Psoas muscle (tissue), 8 donors: ENCODE measurements around the gene BPTF. TPM values are rescaled to one million over a fixed set of nuclear protein-coding genes. Genes with fewer than 3 reads are reported as not detected.
"Not testable (repeated sequence)": the region's sequence is repeated elsewhere in the genome, so short reads cannot be mapped to it uniquely, and the experiment has no call there.

Experiments
- ATAC-seq, 4 donors: fragments of 200-7000 bp; cut with Tn5 transposase; one replicate each; pipeline ENCODE4 v1.9.1; 2020; ENCODE audit warnings: moderate library complexity in 3 of 4, mild to moderate bottlenecking in 2 of 4
- DNase-seq, 2 donors: peaks; one replicate each; pipeline ENCODE4 v3.0.0-alpha.2; 2020
- H3K27ac ChIP-seq: fragments of 200-600 bp; one replicate; pipeline ENCODE4 v1.8.0; 2022
- H3K27me3 ChIP-seq, 3 donors: fragments of 200-600 bp in 1 of 3; one replicate each; pipeline versions ENCODE4 v1.6.1 to v1.8.0; 2013 to 2022; ENCODE audit warnings: low read length in 2 of 3, mild to moderate bottlenecking in 2 of 3, moderate library complexity in 1 of 3; ENCODE audit not compliant: insufficient read depth in 3 of 3
- H3K36me3 ChIP-seq, 2 donors: fragments of 200-600 bp in 1 of 2; one replicate each; pipeline versions ENCODE4 v1.6.1 to v1.8.0; 2013 to 2022; ENCODE audit warnings: low read depth in 1 of 2, mild to moderate bottlenecking in 1 of 2, moderate library complexity in 1 of 2; ENCODE audit not compliant: insufficient read depth in 1 of 2
- H3K4me1 ChIP-seq: fragments of 200-600 bp; one replicate; pipeline ENCODE4 v1.8.0; 2022
- H3K4me3 ChIP-seq: fragments of 200-600 bp; one replicate; pipeline ENCODE4 v1.8.0; 2022; ENCODE audit warnings: mild to moderate bottlenecking
- H3K9me3 ChIP-seq: fragments of 200-600 bp; one replicate; pipeline ENCODE4 v1.8.0; 2022
- CTCF ChIP-seq: fragments of 200-600 bp; IDR thresholded peaks from one replicate; pipeline ENCODE4 v1.8.0; 2022; ENCODE audit warnings: antibody characterized with exemption
- WGBS, 3 donors: extraction: QIAGEN DNeasy Blood & Tissue Kit; methylation state at CpG; one replicate each; pipeline versions ENCODE4 v1.1.6 to v1.1.7; 2013; 5-methylcytosine and 5-hydroxymethylcytosine counted together
- intact Hi-C, 2 donors: fragments of 100-400 bp; cut with DNase I; formaldehyde crosslinking; loops; one replicate each; pipeline versions ENCODE4 v1.11.0 to v1.14.2; 2022
- polyA plus RNA-seq, 3 donors: library from polyadenylated mRNA; stranded (reverse); fragments of 200-250 nt; gene quantifications; one replicate each; pipeline ENCODE4 v1.2.3, GENCODE V29; 2013
- total RNA-seq, 4 donors: library from RNA; stranded (reverse); fragmentation: NEBNext Ultra II Directional in 2 of 4; extraction: Animal tissue kit (Norgen Biotek cat#: 25700) in 2 of 4; gene quantifications; one replicate each; pipeline versions ENCODE4 v1.2.1 to v1.2.4, GENCODE V29; 2021 to 2023
- donor health status: healthy with polysubstance abuse.
- donor health status: DM: no; HTN: no; CAD: no; lungs with moderate emphysema.
- donor health status: Bipolar disorder and iron deficiency.
- donor health status: healthy.
- donor health status: DM: yes; HTN: yes; CAD: no.
- donor health status: DM: no; HTN: no; CAD: no.
- donor health status: DM: no; HTN: no; CAD: no.
- donor health status: DM: yes; HTN: yes; CAD: no.

The BPTF gene
- total and polyA plus RNA-seq, 7 donors = 10.0 to 60.9 (median 48.0) TPM

GRCh38 chr17:67994817-67995569 is 169.7 kb downstream of the BPTF start:
- peak overlapping the region; percentile 55 for H3K27ac ChIP-seq
- peak in 3 of 4 donors; percentile 32 to 52 (median 34) for ATAC-seq
- no peak for TF ChIP-seq CTCF
- H3K4me1 ChIP-seq = peaks cover 17% of the 10 kb centered on the region
- H3K4me3 ChIP-seq = peak overlapping the region; percentile 79
- DNase-seq = no peak
- no peaks in the 10 kb centered on the region for H3K9me3 ChIP-seq
- H3K36me3 ChIP-seq = peaks cover 0 to 7% of the 10 kb centered on the region in 2 donors
- intact Hi-C loops = no loop called here
- no peaks in the 10 kb centered on the region for H3K27me3 ChIP-seq
- 8 to 9% (median 9%) methylated on average over 9 of the region's 9 CpGs for WGBS, 3 donors

- H3K9me3 ChIP-seq = no peaks in the 10 kb centered on the region
- DNase-seq (peak; percentile 36 to 62), ATAC-seq (peak in 1 of 4 donors; percentile 23)
- peak overlapping the region; percentile 79 for H3K4me3 ChIP-seq
- intact Hi-C loops = no loop called here
- H3K4me1 ChIP-seq = peaks cover 17% of the 10 kb centered on the region
- WGBS, 3 donors = 0 to 1% (median 0%) methylated on average over 40 to 43 of the region's 43 CpGs
- TF ChIP-seq CTCF = no peak
- H3K27ac ChIP-seq = peak overlapping the region; percentile 55
- no peaks in the 10 kb centered on the region for H3K27me3 ChIP-seq
- H3K36me3 ChIP-seq = peaks cover 0 to 7% of the 10 kb centered on the region in 2 donors
Observed at GRCh38 chr17:67995570-67996263, 170.4 kb downstream of the BPTF start.

- peaks cover 17% of the 10 kb centered on the region for H3K4me1 ChIP-seq
- H3K27me3 ChIP-seq, H3K36me3 ChIP-seq, H3K9me3 ChIP-seq, ATAC-seq, intact Hi-C loops, DNase-seq: not testable (repeated sequence)
- peak within 1 kb of the TSS; percentile 55 for H3K27ac ChIP-seq
- peak within 1 kb of the TSS; percentile 79 for H3K4me3 ChIP-seq
- WGBS, 3 donors = 24 to 41% (median 29%) methylated on average over 25 of the region's 25 CpGs
Observed at GRCh38 chr17:67996301-67997171, 171.2 kb downstream of the BPTF start, which contains the start of gene C17orf58. TSS of gene C17orf58 (minus strand) at chr17:67996469. CDS start at chr17:67996198, 271 bp downstream.

GRCh38 chr17:67998466-67998865 is 173.2 kb downstream of the BPTF start:
- Histone ChIP-seq H3K9me3 (no peaks in the 10 kb centered on the region), H3K4me3 (no peak overlapping the region), H3K4me1 (peaks cover 10% of the 10 kb centered on the region), H3K36me3 (no peaks in the 10 kb centered on the region), H3K27ac (no peak overlapping the region), H3K27me3 (no peaks in the 10 kb centered on the region)
- intact Hi-C loops = no loop called here
- no peak for TF ChIP-seq CTCF
- ATAC-seq = no peak
- no peak for DNase-seq
- WGBS, 3 donors = 74 to 93% (median 75%) methylated on average over 2 of the region's 2 CpGs
